K562 (cell line): Measurements from ENCODE around the gene TTK.

ENCODE experiments used
- CEBPZ ChIP-seq: fragments of 150-350 bp; IDR thresholded peaks from 2 replicates; pipeline ENCODE4 v1.6.1; 2014; ENCODE audit warnings: low read depth, mild to moderate bottlenecking, low read length, borderline replicate concordance
- CHD1 ChIP-seq: fragments of 200-600 bp; sonication (generic); IDR thresholded peaks from one replicate; pipeline ENCODE4 v1.6.1; 2012; ENCODE audit warnings: mild to moderate bottlenecking, moderate library complexity, low read length, inconsistent platforms
- CREM ChIP-seq: IDR thresholded peaks from 2 replicates; pipeline ENCODE4 v1.6.1; 2014; ENCODE audit warnings: antibody characterized with exemption, low read depth
- NR3C1 ChIP-seq: sonication (generic); formaldehyde crosslinking; IDR thresholded peaks from 2 replicates; pipeline ENCODE4 v1.8.1; 2022; ENCODE audit warnings: missing genetic modification reagents
- SMC3 ChIP-seq: conservative IDR thresholded peaks from 2 replicates; pipeline ENCODE4 v1.6.1; 2011; ENCODE audit warnings: low read depth, low read length, improper control_type of control experiment; ENCODE audit not compliant: insufficient read depth

GRCh38 chr6:79969784-79970183, 34.7 kb upstream of the TTK start:
- no peak for TF ChIP-seq SMC3
- no peak for TF ChIP-seq CEBPZ
- TF ChIP-seq CREM: no peak
- no peak for TF ChIP-seq NR3C1 (CRISPR knock-in tag)
- TF ChIP-seq CHD1: no peak
